Esophagus muscularis mucosa (tissue), 4 donors: ENCODE measurements around the gene LDB3.

ENCODE experiments used
- CTCF ChIP-seq, 3 experiments: fragments of 200-600 bp in 2 of 3; fragments of 450-650 bp in 1 of 3; sonication (generic) in 2 of 3; IDR thresholded peaks; one replicate each; pipeline ENCODE4 v1.5.1; 2017 to 2019; ENCODE audit warnings: antibody characterized with exemption in 3 of 3, mild to moderate bottlenecking in 2 of 3, moderate library complexity in 1 of 3
- EP300 ChIP-seq: sonication (generic); formaldehyde crosslinking; IDR thresholded peaks from one replicate; pipeline ENCODE4 v1.6.1; 2017; ENCODE audit warnings: antibody characterized with exemption
- POLR2A ChIP-seq: fragments of 450-650 bp; IDR thresholded peaks from one replicate; pipeline ENCODE4 v1.6.1; 2017; ENCODE audit warnings: antibody characterized with exemption, moderate library complexity, mild to moderate bottlenecking, low read depth
- POLR2AphosphoS5 ChIP-seq, 2 donors: sonication (generic); formaldehyde crosslinking; IDR thresholded peaks; one replicate each; pipeline ENCODE4 v1.6.1; 2017; ENCODE audit warnings: antibody characterized with exemption in 2 of 2

- no peak for TF ChIP-seq CTCF (IDR thresholded peaks at IDR 0.05)
- no peak for TF ChIP-seq POLR2AphosphoS5 (IDR thresholded peaks at IDR 0.05)
- TF ChIP-seq POLR2A, result no peak
- no peak for TF ChIP-seq EP300
Measured at GRCh38 chr10:86661161-86662025, 6.9 kb upstream of the LDB3 start.
